RWPE2 (cell line): ENCODE measurements around the gene LRRC61.

Experiments
- ATAC-seq: fragments of 200-7000 bp; cut with Tn5 transposase; 3 replicates; pipeline ENCODE4 v1.9.1; 2021; ENCODE audit warnings: low read depth
- DNase-seq: peaks from one replicate; pipeline ENCODE4 v3.0.0-alpha.2; 2020; ENCODE audit warnings: low spot score
- H3K27ac ChIP-seq: fragments of 450-650 bp; 2 replicates; pipeline ENCODE4 v1.5.1; 2017; ENCODE audit warnings: mild to moderate bottlenecking; ENCODE audit not compliant: poor library complexity, severe bottlenecking
- H3K27me3 ChIP-seq: fragments of 250-450 bp; sonication (Bioruptor Pico); 2 replicates; pipeline ENCODE4 v1.5.1; 2021; ENCODE audit warnings: mild to moderate bottlenecking, moderate library complexity; ENCODE audit not compliant: insufficient read depth, poor library complexity, severe bottlenecking
- H3K36me3 ChIP-seq: fragments of 250-450 bp; sonication (Bioruptor Pico); 2 replicates; pipeline ENCODE4 v1.5.1; 2020; ENCODE audit warnings: low read depth, mild to moderate bottlenecking, moderate library complexity
- H3K4me1 ChIP-seq: fragments of 250-450 bp; sonication (Bioruptor Pico); 2 replicates; pipeline ENCODE4 v1.5.1; 2021; ENCODE audit warnings: mild to moderate bottlenecking, moderate library complexity; ENCODE audit not compliant: insufficient read depth, poor library complexity, severe bottlenecking
- H3K4me3 ChIP-seq: fragments of 250-450 bp; sonication (Bioruptor Pico); 2 replicates; pipeline ENCODE4 v1.5.1; 2021; ENCODE audit warnings: mild to moderate bottlenecking, moderate library complexity; ENCODE audit not compliant: severe bottlenecking
- H3K9me3 ChIP-seq: fragments of 250-450 bp; sonication (Bioruptor Pico); 2 replicates; pipeline ENCODE4 v1.5.1; 2021; ENCODE audit warnings: mild to moderate bottlenecking, moderate library complexity; ENCODE audit not compliant: severe bottlenecking
- CTCF ChIP-seq: fragments of 450-650 bp; IDR thresholded peaks from one replicate; pipeline ENCODE4 v1.5.1; 2017; ENCODE audit warnings: mild to moderate bottlenecking, moderate library complexity; ENCODE audit not compliant: poor library complexity, severe bottlenecking

LRRC61 gene

GRCh38 chr7:150369748-150370501, 46.8 kb downstream of the LRRC61 start:
- H3K4me1 ChIP-seq = peaks cover 4% of the 10 kb centered on the region
- peak overlapping the region; percentile 76 for H3K4me3 ChIP-seq
- no peak for TF ChIP-seq CTCF
- no peaks in the 10 kb centered on the region for H3K9me3 ChIP-seq
- DNase-seq (no peak), ATAC-seq (no peak)
- H3K36me3 ChIP-seq = peaks cover 16% of the 10 kb centered on the region
- peak overlapping the region; percentile 39 for H3K27ac ChIP-seq
- H3K27me3 ChIP-seq = no peaks in the 10 kb centered on the region

- TF ChIP-seq CTCF = no peak
- Histone ChIP-seq H3K9me3 (no peaks in the 10 kb centered on the region), H3K27me3 (no peaks in the 10 kb centered on the region), H3K36me3 (peaks cover 16% of the 10 kb centered on the region), H3K4me3 (no peak overlapping the region), H3K27ac (no peak overlapping the region), H3K4me1 (peaks cover 4% of the 10 kb centered on the region)
- DNase-seq (no peak), ATAC-seq (no peak)
These were observed 47.5 kb downstream of the LRRC61 start for GRCh38 chr7:150370612-150371071.

GRCh38 chr7:150371131-150371995, 48.2 kb downstream of the LRRC61 start:
- H3K27me3 ChIP-seq = no peaks in the 10 kb centered on the region
- no peaks in the 10 kb centered on the region for H3K9me3 ChIP-seq
- H3K4me3 ChIP-seq = no peak overlapping the region
- H3K36me3 ChIP-seq = peaks cover 16% of the 10 kb centered on the region
- H3K27ac ChIP-seq = no peak overlapping the region
- ATAC-seq (no peak), DNase-seq (no peak)
- H3K4me1 ChIP-seq = peaks cover 4% of the 10 kb centered on the region
- TF ChIP-seq CTCF = no peak

GRCh38 chr7:150371996-150372270, 48.8 kb downstream of the LRRC61 start:
- no peaks in the 10 kb centered on the region for H3K9me3 ChIP-seq
- H3K36me3 ChIP-seq = peaks cover 16% of the 10 kb centered on the region
- H3K27me3 ChIP-seq = no peaks in the 10 kb centered on the region
- DNase-seq (no peak), ATAC-seq (no peak)
- peaks cover 4% of the 10 kb centered on the region for H3K4me1 ChIP-seq
- no peak overlapping the region for H3K27ac ChIP-seq
- TF ChIP-seq CTCF = no peak
- no peak overlapping the region for H3K4me3 ChIP-seq
